Memory B cell (primary cell): Measurements from ENCODE around the gene PLXNA2.

Experiments used
- ATAC-seq: fragments of 150-1000 bp; cut with Tn5 transposase; 2 replicates; pipeline ENCODE4 v1.10.0; 2021; ENCODE audit warnings: low read depth, mild to moderate bottlenecking, moderate library complexity
- DNase-seq, 2 donors: peaks; one replicate each; pipeline ENCODE4 v3.0.0; 2022; ENCODE audit warnings: low spot score in 2 of 2
- H3K27ac Mint-ChIP-seq: one replicate; pipeline ENCODE4 v1.8.0; 2022; ENCODE audit warnings: mild to moderate bottlenecking, moderate library complexity, mixed read lengths
- H3K27me3 Mint-ChIP-seq: one replicate; pipeline ENCODE4 v1.8.0; 2022; ENCODE audit warnings: mixed read lengths
- H3K36me3 Mint-ChIP-seq: one replicate; pipeline ENCODE4 v1.8.0; 2022; ENCODE audit warnings: mild to moderate bottlenecking, mixed read lengths
- H3K4me1 Mint-ChIP-seq: one replicate; pipeline ENCODE4 v1.8.0; 2022; ENCODE audit warnings: mixed read lengths
- H3K4me3 Mint-ChIP-seq: one replicate; pipeline ENCODE4 v1.8.0; 2022; ENCODE audit warnings: mild to moderate bottlenecking, moderate library complexity, mixed read lengths
- H3K9me3 Mint-ChIP-seq: one replicate; pipeline ENCODE4 v1.8.0; 2022; ENCODE audit warnings: mixed read lengths

The PLXNA2 gene

GRCh38 chr1:208218237-208219097 lies 25.7 kb downstream of the PLXNA2 start:
- H3K27ac Mint-ChIP-seq = no peak overlapping the region
- H3K4me1 Mint-ChIP-seq = no peaks in the 10 kb centered on the region
- DNase-seq (no peak), ATAC-seq (no peak)
- no peak overlapping the region for H3K4me3 Mint-ChIP-seq
- H3K9me3 Mint-ChIP-seq = peaks cover 3% of the 10 kb centered on the region
- H3K36me3 Mint-ChIP-seq = peaks cover 4% of the 10 kb centered on the region
- H3K27me3 Mint-ChIP-seq = peaks cover 20% of the 10 kb centered on the region

- DNase-seq (no peak), ATAC-seq (no peak)
- Mint-ChIP-seq H3K9me3 (peaks cover 3% of the 10 kb centered on the region), H3K4me3 (no peak overlapping the region), H3K27ac (no peak overlapping the region), H3K36me3 (peaks cover 4% of the 10 kb centered on the region), H3K27me3 (peaks cover 20% of the 10 kb centered on the region), H3K4me1 (no peaks in the 10 kb centered on the region)
Observed at GRCh38 chr1:208217781-208218180, 26.4 kb downstream of the PLXNA2 start.

GRCh38 chr1:208216806-208217205 lies 27.4 kb downstream of the PLXNA2 start:
- peaks cover 20% of the 10 kb centered on the region for H3K27me3 Mint-ChIP-seq
- peaks cover 4% of the 10 kb centered on the region for H3K36me3 Mint-ChIP-seq
- H3K9me3 Mint-ChIP-seq = peaks cover 3% of the 10 kb centered on the region
- DNase-seq (no peak), ATAC-seq (no peak)
- no peak overlapping the region for H3K4me3 Mint-ChIP-seq
- H3K27ac Mint-ChIP-seq = no peak overlapping the region
- no peaks in the 10 kb centered on the region for H3K4me1 Mint-ChIP-seq

- no peak overlapping the region for H3K27ac Mint-ChIP-seq
- ATAC-seq = no peak
- H3K27me3 Mint-ChIP-seq = peaks cover 22% of the 10 kb centered on the region
- DNase-seq = no peak
- H3K9me3 Mint-ChIP-seq = peaks cover 3% of the 10 kb centered on the region
- no peaks in the 10 kb centered on the region for H3K4me1 Mint-ChIP-seq
- H3K36me3 Mint-ChIP-seq = peaks cover 6% of the 10 kb centered on the region
- H3K4me3 Mint-ChIP-seq = no peak overlapping the region
Observed at GRCh38 chr1:208216062-208216461, 28.1 kb downstream of the PLXNA2 start.

- Mint-ChIP-seq H3K4me1 (no peaks in the 10 kb centered on the region), H3K4me3 (no peak overlapping the region), H3K27ac (no peak overlapping the region), H3K36me3 (peaks cover 6% of the 10 kb centered on the region), H3K27me3 (peaks cover 18% of the 10 kb centered on the region), H3K9me3 (peaks cover 3% of the 10 kb centered on the region)
- ATAC-seq (no peak), DNase-seq (no peak)
Observed at GRCh38 chr1:208215393-208215792, 28.8 kb downstream of the PLXNA2 start.

- peaks cover 18% of the 10 kb centered on the region for H3K27me3 Mint-ChIP-seq
- peaks cover 3% of the 10 kb centered on the region for H3K9me3 Mint-ChIP-seq
- H3K4me3 Mint-ChIP-seq = no peak overlapping the region
Observed at GRCh38 chr1:208213786-208214185, 30.4 kb downstream of the PLXNA2 start.

GRCh38 chr1:208212893-208213292 lies 31.3 kb downstream of the PLXNA2 start:
- ATAC-seq = no peak
- peaks cover 3% of the 10 kb centered on the region for H3K9me3 Mint-ChIP-seq
- peaks cover 15% of the 10 kb centered on the region for H3K27me3 Mint-ChIP-seq
- H3K27ac Mint-ChIP-seq = no peak overlapping the region
- H3K4me3 Mint-ChIP-seq = no peak overlapping the region
- H3K4me1 Mint-ChIP-seq = no peaks in the 10 kb centered on the region
- no peak for DNase-seq
- peaks cover 6% of the 10 kb centered on the region for H3K36me3 Mint-ChIP-seq

More at GRCh38 chr1:208213786-208214185, 30.4 kb downstream of the PLXNA2 start:
- no peaks in the 10 kb centered on the region for H3K4me1 Mint-ChIP-seq
- no peak for DNase-seq
- H3K27ac Mint-ChIP-seq = no peak overlapping the region
- ATAC-seq = no peak
- H3K36me3 Mint-ChIP-seq = peaks cover 6% of the 10 kb centered on the region

GRCh38 chr1:208211921-208212843 lies 32.0 kb downstream of the PLXNA2 start:
- peaks cover 18% of the 10 kb centered on the region for H3K27me3 Mint-ChIP-seq
- peaks cover 6% of the 10 kb centered on the region for H3K36me3 Mint-ChIP-seq
- H3K4me1 Mint-ChIP-seq = no peaks in the 10 kb centered on the region
- H3K4me3 Mint-ChIP-seq = no peak overlapping the region
- DNase-seq = no peak
- no peak for ATAC-seq
- peaks cover 3% of the 10 kb centered on the region for H3K9me3 Mint-ChIP-seq
- no peak overlapping the region for H3K27ac Mint-ChIP-seq

GRCh38 chr1:208209896-208210589 lies 34.1 kb downstream of the PLXNA2 start:
- Mint-ChIP-seq H3K4me1 (no peaks in the 10 kb centered on the region), H3K9me3 (no peaks in the 10 kb centered on the region), H3K27ac (no peak overlapping the region), H3K36me3 (peaks cover 2% of the 10 kb centered on the region), H3K27me3 (peaks cover 4% of the 10 kb centered on the region), H3K4me3 (no peak overlapping the region)
- no peak for ATAC-seq
- no peak for DNase-seq

- DNase-seq (no peak), ATAC-seq (no peak)
- H3K4me1 Mint-ChIP-seq = no peaks in the 10 kb centered on the region
- peaks cover 4% of the 10 kb centered on the region for H3K27me3 Mint-ChIP-seq
- no peaks in the 10 kb centered on the region for H3K9me3 Mint-ChIP-seq
- no peak overlapping the region for H3K27ac Mint-ChIP-seq
- no peak overlapping the region for H3K4me3 Mint-ChIP-seq
- peaks cover 2% of the 10 kb centered on the region for H3K36me3 Mint-ChIP-seq
Observed at GRCh38 chr1:208209286-208209685, 34.9 kb downstream of the PLXNA2 start.

- H3K36me3 Mint-ChIP-seq = peaks cover 2% of the 10 kb centered on the region
- no peak overlapping the region for H3K4me3 Mint-ChIP-seq
- no peaks in the 10 kb centered on the region for H3K4me1 Mint-ChIP-seq
- peaks cover 4% of the 10 kb centered on the region for H3K27me3 Mint-ChIP-seq
- no peak for DNase-seq
- H3K9me3 Mint-ChIP-seq = no peaks in the 10 kb centered on the region
- H3K27ac Mint-ChIP-seq = no peak overlapping the region
- ATAC-seq = no peak
Observed at GRCh38 chr1:208208132-208208487, 36.1 kb downstream of the PLXNA2 start.

- peaks cover 4% of the 10 kb centered on the region for H3K27me3 Mint-ChIP-seq
- H3K9me3 Mint-ChIP-seq = no peaks in the 10 kb centered on the region
- H3K27ac Mint-ChIP-seq = no peak overlapping the region
- peaks cover 2% of the 10 kb centered on the region for H3K36me3 Mint-ChIP-seq
- ATAC-seq (no peak), DNase-seq (no peak)
- no peaks in the 10 kb centered on the region for H3K4me1 Mint-ChIP-seq
- no peak overlapping the region for H3K4me3 Mint-ChIP-seq
Observed at GRCh38 chr1:208207388-208208131, 36.6 kb downstream of the PLXNA2 start.

- Mint-ChIP-seq H3K4me3 (no peak overlapping the region), H3K9me3 (no peaks in the 10 kb centered on the region), H3K27me3 (peaks cover 4% of the 10 kb centered on the region), H3K4me1 (no peaks in the 10 kb centered on the region), H3K36me3 (peaks cover 1% of the 10 kb centered on the region), H3K27ac (no peak overlapping the region)
- DNase-seq (no peak), ATAC-seq (no peak)
Observed at GRCh38 chr1:208206092-208206698, 38.0 kb downstream of the PLXNA2 start.
